LHCN-M2 (cell line): Measurements from ENCODE around the gene CEP162. TPM values are rescaled to one million over a fixed set of nuclear protein-coding genes. Genes with fewer than 3 reads are reported as not detected.
"Not testable (repeated sequence)": the region's sequence is repeated elsewhere in the genome, so short reads cannot be mapped to it uniquely, and the experiment has no call there.

ENCODE experiments used
- DNase-seq: peaks from one replicate; pipeline ENCODE4 v3.0.0-alpha.2; 2012; ENCODE audit warnings: low read depth
- total RNA-seq: library from RNA; depleted of rRNA; stranded (reverse); fragments of >200 nt; gene quantifications from 2 replicates; pipeline ENCODE4 v1.2.3, GENCODE V29; 2014

Gene CEP162
- total RNA-seq, 1 experiment from 2014 or later = 8.6 TPM

DNA sequence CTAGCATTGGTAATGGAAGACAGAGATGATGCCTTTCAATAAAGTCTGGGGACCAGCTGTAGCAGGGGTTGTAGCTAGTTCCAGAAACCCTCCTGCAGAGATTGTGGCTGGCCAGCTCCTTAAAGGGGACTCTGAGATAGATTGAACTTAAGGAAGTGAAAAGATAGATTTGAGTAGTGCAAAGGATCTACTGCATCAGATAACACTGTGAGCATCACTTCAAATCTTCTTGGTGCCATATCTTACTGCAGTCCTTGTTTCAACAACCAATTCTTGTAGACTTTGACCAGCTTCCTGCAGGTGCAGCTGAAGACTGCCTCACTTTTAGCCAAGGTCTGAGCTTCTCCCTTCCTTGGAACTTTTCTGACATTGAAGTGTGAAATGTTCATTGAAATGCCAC lies 14.8 kb upstream of the CEP162 start:
- DNase-seq = no peak

DNA sequence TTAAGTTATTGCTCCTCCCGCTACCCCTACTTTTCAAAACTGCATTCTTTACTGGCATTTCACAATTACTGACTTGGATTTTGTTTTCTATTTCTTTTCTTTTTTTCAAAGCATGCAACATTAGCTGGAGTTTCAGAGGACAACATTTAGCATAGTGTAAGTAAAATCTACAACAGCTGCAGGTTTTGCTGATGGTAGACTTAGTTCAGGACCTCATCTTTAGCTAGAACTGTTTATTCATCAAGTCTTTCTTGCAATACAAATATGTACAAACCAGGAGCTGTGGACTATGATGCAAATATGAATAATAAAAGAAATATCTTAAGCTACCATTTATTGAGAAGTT lies 728 bp upstream of the CEP162 start:
- no peak for DNase-seq

DNA sequence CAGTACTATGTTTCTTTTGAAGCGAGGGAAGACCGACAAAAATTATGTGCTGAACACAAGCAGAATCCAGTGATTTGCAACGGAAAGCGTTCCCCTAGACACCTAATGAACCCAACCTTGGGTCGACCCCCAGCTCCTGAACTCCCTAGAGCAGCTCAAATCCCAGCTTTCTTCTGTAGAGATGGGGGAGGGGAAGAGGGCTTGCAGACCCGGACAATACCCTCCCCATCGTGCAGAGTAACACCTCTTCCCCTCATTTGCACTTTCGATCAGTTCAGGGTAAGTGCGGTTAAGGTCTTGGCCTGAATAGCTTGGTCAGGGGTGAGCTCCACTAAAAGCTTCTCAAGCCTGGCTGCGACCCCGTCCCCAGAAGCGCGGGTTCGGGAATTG lies 404 bp downstream of the CEP162 start:
- no peak for DNase-seq

GRCh38 chr6:84224251-84224650 lies 3.2 kb downstream of the CEP162 start:
- peak; percentile 3 for DNase-seq

DNA sequence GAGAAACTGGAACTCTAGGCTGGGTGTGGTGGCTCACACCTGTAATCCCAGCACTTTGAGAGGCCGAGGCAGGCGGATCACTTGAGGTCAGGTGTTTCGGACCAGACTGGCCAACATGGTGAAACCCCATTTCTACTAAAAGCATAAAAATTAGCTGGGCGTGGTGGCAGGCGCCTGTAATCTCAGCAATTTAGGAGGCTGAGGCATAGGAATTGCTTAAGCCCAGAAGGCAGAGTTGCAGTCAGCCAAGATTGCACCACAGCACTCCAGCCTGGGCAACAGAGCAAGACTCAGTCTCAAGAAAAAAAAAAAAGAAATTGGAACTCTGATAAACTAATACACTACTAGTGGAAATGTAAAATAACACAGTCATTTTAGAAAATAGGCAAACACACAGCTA lies 3.8 kb downstream of the CEP162 start:
- not testable (repeated sequence) for DNase-seq

DNA sequence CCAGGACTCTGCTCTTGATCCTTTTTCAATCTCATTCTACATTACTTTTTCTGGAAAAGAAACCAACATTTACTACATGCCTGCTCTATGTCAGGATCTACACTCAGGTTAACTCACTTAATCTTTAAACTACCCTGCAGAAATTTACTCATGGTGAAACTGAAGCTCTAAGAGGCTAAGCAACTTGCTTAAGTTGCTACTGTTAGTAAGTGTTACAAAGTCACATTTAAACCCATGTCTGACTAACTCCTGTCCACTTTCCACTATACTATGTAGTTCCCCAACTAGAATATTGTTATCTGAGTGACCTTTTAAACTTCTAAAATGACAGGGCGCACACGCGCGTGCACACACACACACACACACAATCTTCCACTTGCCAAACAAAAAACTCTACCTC lies 5.0 kb downstream of the CEP162 start:
- DNase-seq = no peak

DNA sequence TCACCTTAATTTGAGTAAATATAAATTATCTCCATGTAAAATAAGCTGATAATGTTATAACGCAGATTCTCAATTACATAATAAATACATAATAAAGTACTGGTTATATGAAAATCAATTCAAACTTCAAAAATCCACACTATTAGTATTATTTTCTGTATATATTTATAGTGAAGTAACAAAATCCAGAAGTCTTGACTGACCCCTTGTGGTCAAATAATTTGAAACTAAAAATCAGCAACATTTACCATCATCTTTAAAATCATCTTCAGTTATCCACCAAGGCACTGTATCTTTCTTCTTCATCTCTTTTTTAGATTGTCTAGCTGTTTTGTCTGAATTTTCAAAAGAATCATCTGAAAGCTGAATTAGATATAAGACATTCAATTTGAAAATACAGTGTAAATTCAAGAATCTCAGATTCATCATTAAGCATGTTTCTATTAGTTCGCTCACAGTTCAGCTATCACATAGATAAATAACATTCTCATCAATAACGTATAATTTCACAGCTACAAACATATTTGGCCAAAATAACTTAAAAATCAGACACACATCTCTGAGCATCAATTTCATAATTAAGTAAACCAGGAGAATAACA lies 6.5 kb downstream of the CEP162 start:
- DNase-seq = peak; percentile 18

DNA sequence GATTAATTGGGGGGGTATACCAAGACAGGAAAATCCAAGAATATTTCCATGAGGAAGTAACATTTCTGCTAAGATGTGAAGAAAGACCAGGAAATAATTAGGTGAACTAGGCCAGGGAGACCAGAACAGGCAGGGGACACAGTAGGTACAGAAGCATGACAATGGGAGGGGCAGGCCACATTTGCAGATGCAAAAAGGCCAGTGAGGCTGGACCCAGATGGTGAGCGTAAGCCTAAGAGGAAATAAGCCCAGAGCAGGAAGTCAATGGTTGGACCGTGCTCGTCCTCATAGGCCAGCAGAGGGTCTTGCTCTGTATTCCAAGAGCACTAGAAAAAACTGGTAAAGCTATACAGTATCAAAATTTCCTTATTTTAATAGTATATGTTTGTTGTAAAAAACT lies 9.4 kb downstream of the CEP162 start:
- no peak for DNase-seq

- no peak for DNase-seq
Measured at GRCh38 chr6:84213217-84213616, 14.2 kb downstream of the CEP162 start.

- DNase-seq = no peak
Measured at GRCh38 chr6:84204011-84204410, 23.4 kb downstream of the CEP162 start.

DNA sequence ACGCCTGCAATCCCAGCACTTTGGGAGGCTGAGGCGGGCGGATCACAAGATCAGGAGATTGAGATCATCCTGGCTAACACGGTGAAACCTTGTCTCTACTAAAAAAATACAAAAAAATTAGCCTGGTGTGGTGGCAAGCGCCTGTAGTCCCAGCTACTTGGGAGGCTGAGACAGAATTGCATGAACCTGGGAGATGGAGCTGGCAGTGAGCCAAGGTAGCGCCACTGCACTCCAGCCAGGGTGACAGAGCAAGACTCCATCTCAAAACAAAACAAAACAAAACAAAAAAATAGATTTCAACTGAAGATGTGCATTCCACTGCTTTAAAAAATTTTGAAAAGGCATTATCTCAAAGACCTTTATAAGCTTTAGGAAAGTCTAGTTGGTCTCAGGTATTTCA lies 27.5 kb downstream of the CEP162 start:
- not testable (repeated sequence) for DNase-seq

- DNase-seq = peak; percentile 1
Measured at GRCh38 chr6:84197708-84198107, 29.7 kb downstream of the CEP162 start.

DNA sequence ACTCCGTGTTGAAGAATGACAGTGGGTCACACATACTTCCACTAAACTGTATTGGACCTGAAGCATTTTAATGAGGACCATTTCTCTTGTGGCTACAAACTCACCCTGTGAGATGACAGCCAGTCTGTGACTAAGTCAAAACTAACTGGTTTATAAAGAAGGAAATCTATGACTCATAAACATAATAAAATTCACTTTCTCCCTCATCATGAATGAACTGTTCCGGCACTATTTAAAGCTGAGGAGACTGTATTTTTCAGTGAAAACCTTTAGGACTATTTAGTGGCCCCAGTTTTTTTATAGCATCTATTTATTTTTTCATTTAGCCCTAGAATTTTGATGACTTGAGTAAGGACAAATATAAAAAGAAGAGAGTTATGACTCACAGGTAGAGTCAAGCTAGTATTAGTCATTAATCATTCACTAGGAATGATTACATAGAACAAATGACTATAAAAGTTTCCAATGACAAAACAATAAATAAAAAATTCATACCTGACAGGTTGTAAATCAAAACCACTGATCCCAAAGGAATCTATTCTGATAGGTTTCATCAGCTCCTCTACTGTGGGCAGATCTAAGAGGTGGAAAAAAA lies 34.2 kb downstream of the CEP162 start:
- peak; percentile 78 for DNase-seq

GRCh38 chr6:84191802-84192201 lies 35.6 kb downstream of the CEP162 start:
- DNase-seq = no peak

DNA sequence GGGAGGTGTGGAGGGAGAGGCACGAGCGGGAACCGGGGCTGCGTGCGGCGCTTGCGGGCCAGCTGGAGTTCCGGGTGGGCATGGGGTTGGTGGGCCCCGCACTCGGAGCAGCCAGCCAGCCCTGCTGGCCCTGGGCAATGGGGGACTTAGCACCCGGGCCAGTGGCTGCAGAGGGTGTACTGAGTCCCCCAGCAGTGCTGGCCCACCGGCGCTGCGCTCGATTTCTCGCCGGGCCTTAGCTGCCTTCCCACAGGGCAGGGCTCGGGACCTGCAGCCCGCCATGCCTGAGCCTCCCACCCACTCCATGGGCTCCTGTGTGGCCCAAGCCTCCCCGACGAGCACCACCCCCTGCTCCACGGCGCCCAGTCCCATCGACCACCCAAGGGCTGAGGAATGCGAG lies 38.1 kb downstream of the CEP162 start:
- DNase-seq = not testable (repeated sequence)

- no peak for DNase-seq
Measured at GRCh38 chr6:84183430-84183829, 44.0 kb downstream of the CEP162 start.

DNA sequence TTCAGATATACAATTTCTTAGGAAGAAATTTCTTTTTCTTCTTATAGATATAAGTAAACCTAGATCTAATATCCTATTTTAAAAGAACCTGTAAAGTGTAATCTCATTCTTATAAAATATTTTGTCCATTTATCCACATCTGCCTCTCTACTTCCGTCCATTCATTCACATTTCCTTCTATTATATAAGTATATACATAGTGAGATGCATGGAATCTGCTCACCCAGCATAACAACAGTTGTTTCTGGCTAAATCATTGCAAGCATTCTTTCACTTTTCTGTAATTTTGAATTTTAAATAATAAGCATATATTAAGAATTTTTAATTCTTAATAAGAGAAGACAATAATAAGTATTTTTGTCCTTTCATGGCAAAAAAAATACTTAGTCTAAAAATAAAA lies 45.4 kb downstream of the CEP162 start:
- no peak for DNase-seq

DNA sequence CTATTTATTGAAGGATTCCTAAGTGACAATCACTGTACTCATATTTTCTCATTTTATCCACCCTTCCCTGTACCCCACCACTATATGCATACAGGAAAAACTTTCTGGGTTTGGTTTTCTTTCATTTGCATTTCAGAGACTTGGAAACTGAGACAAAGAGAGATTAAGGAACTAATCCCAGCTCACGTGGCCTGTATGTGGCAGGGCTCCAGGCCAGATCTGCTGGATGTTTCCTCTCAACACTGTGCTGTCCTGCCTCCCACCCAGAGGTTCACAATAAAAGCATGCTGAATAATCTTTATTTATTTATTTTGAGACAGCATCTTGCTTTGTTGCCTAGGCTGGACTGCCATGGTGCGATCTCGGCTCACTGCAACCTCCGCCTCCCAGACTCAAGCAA lies 50.2 kb downstream of the CEP162 start:
- DNase-seq = no peak

GRCh38 chr6:84172574-84172973 lies 54.9 kb downstream of the CEP162 start:
- no peak for DNase-seq

DNA sequence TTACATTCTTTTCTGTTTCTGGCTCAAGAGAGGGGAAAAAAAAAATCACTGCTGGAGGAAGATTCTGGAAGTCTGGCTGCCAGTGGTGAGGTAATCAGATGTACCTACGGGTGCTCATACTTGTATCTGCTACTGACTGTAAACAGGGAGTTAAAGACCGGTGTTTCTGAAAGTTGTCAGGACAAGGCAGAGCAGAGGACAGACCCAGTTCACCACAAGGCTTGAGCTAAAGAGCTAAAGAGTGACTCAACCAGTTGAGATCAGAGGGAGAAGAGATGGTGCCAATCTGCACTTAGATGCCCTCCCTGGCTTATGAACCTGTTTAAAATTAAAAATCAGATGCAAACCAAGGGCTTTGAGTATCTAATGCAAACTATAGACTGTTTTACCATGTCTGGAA lies 55.4 kb downstream of the CEP162 start:
- DNase-seq = peak; percentile 2

GRCh38 chr6:84167457-84167856 lies 60.0 kb downstream of the CEP162 start:
- DNase-seq = no peak

DNA sequence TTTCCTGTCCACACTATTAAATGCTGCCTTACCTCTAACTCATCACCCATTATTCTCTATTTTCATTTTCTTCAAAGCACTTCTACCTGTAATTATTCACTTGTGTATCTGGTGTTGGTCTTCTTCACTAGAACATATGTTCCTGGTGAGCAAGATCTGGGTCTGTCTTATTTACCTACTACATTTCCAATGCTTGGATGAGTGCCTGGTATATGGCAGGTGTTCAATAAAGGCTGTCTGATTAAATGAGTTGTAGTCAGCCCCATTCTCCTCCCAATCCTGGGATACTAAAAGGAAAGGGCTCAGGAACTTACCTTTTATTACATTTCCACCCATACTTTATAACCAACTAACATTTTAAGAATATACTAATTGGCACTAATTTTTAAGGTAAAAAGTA lies 61.0 kb downstream of the CEP162 start:
- no peak for DNase-seq

GRCh38 chr6:84164328-84164727 lies 63.1 kb downstream of the CEP162 start:
- DNase-seq = not testable (repeated sequence)

GRCh38 chr6:84161190-84161589 lies 66.3 kb downstream of the CEP162 start:
- DNase-seq = no peak
